K562 (cell line): ENCODE data around the gene HCN3. TPM values are rescaled to one million over a fixed set of nuclear protein-coding genes. Genes with fewer than 3 reads are reported as not detected.
A peak's percentile ranks its signal among the peaks of the same experiment; 100 is the strongest.

Source experiments
- ARID1B ChIP-seq: fragments of 450-650 bp; IDR thresholded peaks from 2 replicates; pipeline ENCODE4 v1.6.1; 2016; ENCODE audit warnings: antibody characterized with exemption, mild to moderate bottlenecking, inconsistent platforms
- ATF7 ChIP-seq: fragments of 450-650 bp; IDR thresholded peaks from 2 replicates; pipeline ENCODE4 v1.7.1; 2014; ENCODE audit warnings: mild to moderate bottlenecking, moderate library complexity
- CCAR2 ChIP-seq: fragments of 200-400 bp; formaldehyde crosslinking; IDR thresholded peaks from 2 replicates; pipeline ENCODE4 v1.6.1; 2017; ENCODE audit warnings: mild to moderate bottlenecking, low read depth, low read length
- CHD2 ChIP-seq: IDR thresholded peaks from 2 replicates; pipeline ENCODE4 v1.6.1; 2011; ENCODE audit warnings: low read depth, low read length
- DACH1 ChIP-seq: fragments of 450-650 bp; IDR thresholded peaks from 2 replicates; pipeline ENCODE4 v1.6.1; 2018; ENCODE audit not compliant: partially characterized antibody
- E2F8 ChIP-seq: fragments of 450-650 bp; IDR thresholded peaks from 2 replicates; pipeline ENCODE4 v1.7.1; 2018; ENCODE audit warnings: mild to moderate bottlenecking, low read depth; ENCODE audit not compliant: partially characterized antibody
- ERF ChIP-seq: fragments of 450-650 bp; formaldehyde crosslinking; IDR thresholded peaks from 2 replicates; pipeline ENCODE4 v1.4.0; 2020; ENCODE audit warnings: mild to moderate bottlenecking, mixed read lengths
- MYC ChIP-seq, 2 experiments: fragments of 250-450 bp in 1 of 2; sonication (Bioruptor Pico) in 1 of 2; IDR thresholded peaks; 2 replicates each; pipeline versions ENCODE4 v1.5.1 to v1.6.1; 2012 to 2021; ENCODE audit warnings: low read depth in 2 of 2, borderline replicate concordance in 1 of 2, improper control_type of control experiment in 1 of 2, low read length in 1 of 2, mild to moderate bottlenecking in 1 of 2, moderate library complexity in 1 of 2
- RCOR1 ChIP-seq, 2 experiments: IDR thresholded peaks; 2 replicates each; pipeline ENCODE4 v1.6.1; 2012; ENCODE audit warnings: low read depth in 2 of 2, low read length in 2 of 2, borderline replicate concordance in 1 of 2, improper control_type of control experiment in 1 of 2
- RFX1 ChIP-seq: fragments of 450-650 bp; IDR thresholded peaks from 2 replicates; pipeline ENCODE4 v1.6.1; 2016; ENCODE audit warnings: mild to moderate bottlenecking, moderate library complexity
- RFX7 ChIP-seq: fragments of 250-450 bp; sonication (Bioruptor Pico); IDR thresholded peaks from 2 replicates; pipeline ENCODE4 v1.5.1; 2021; ENCODE audit warnings: mild to moderate bottlenecking
- SRF ChIP-seq, 2 experiments: fragments of 250-450, 450-650 bp in 1 of 2; sonication (Bioruptor Pico) in 1 of 2; sonication (generic) in 1 of 2; formaldehyde crosslinking; IDR thresholded peaks; 2 replicates each; pipeline versions ENCODE4 v1.5.0 to v1.5.1; 2020 to 2022; ENCODE audit warnings: mild to moderate bottlenecking in 1 of 2, missing genetic modification reagents in 1 of 2
- TBL1XR1 ChIP-seq, 2 experiments: IDR thresholded peaks; 2 replicates each; pipeline ENCODE4 v1.6.1; 2012; ENCODE audit warnings: improper control_type of control experiment in 2 of 2, low read length in 2 of 2, mild to moderate bottlenecking in 1 of 2
- TOE1 ChIP-seq, 2 experiments: fragments of 450-650 bp in 1 of 2; sonication (generic) in 1 of 2; formaldehyde crosslinking in 1 of 2; IDR thresholded peaks; 2 replicates each; pipeline versions ENCODE4 v1.7.1 to v1.8.0; 2016 to 2022; ENCODE audit warnings: borderline replicate concordance in 2 of 2, mild to moderate bottlenecking in 2 of 2, antibody characterized with exemption in 1 of 2, inconsistent platforms in 1 of 2, low read depth in 1 of 2, missing genetic modification reagents in 1 of 2, moderate library complexity in 1 of 2
- ZKSCAN1 ChIP-seq: fragments of 150-350 bp; IDR thresholded peaks from 2 replicates; pipeline ENCODE4 v1.6.1; 2016; ENCODE audit warnings: low read depth, low read length
- ZSCAN32 ChIP-seq: fragments of 450-650 bp; formaldehyde crosslinking; IDR thresholded peaks from 2 replicates; pipeline ENCODE4 v1.4.0; 2020; ENCODE audit warnings: mild to moderate bottlenecking, moderate library complexity
- polyA plus RNA-seq, 8 experiments: library from polyadenylated mRNA; depleted of rRNA in 4 of 8; stranded (reverse) in 5 of 8; unstranded in 3 of 8; fragments of >200 nt; fragmentation: Nextera tagmentation in 2 of 8; fragmentation: Illumina TruSeq in 1 of 8; extraction: Ambion mirVana in 2 of 8; extraction: Trizol in 1 of 8; gene quantifications; 2 replicates each; pipeline versions ENCODE4 v1.2.1 to v1.2.3, GENCODE V29; 2011 to 2014; ENCODE audit warnings: inconsistent platforms in 1 of 8, missing spikeins in 1 of 8
- total RNA-seq, 7 experiments: library from RNA; depleted of rRNA in 6 of 7; stranded (reverse); fragments of >200 nt in 6 of 7; fragmentation: Illumina TruSeq in 2 of 7; extraction: Trizol in 2 of 7; gene quantifications; 2 replicates each; pipeline versions ENCODE4 v1.2.1 to v1.2.3, GENCODE V29; 2011 to 2021; ENCODE audit warnings: low replicate concordance in 1 of 7
- TF ChIP-seq, protein P1 (sequence below): sonication (generic); formaldehyde crosslinking; IDR thresholded peaks from 2 replicates; pipeline ENCODE4 v1.8.0; 2023; ENCODE audit warnings: mild to moderate bottlenecking, missing genetic modification reagents
- TF ChIP-seq, protein P2 (sequence below): fragments of 450-650 bp; IDR thresholded peaks from 2 replicates; pipeline ENCODE4 v1.6.1; 2017; ENCODE audit warnings: antibody characterized with exemption, mild to moderate bottlenecking

Gene HCN3
- total and polyA plus RNA-seq, 9 of the 15 experiments (the other 6 are each of a cell fraction or from before 2014, with no cell fraction given): 0.91 to 9.7 (median 3.9) TPM

DNA sequence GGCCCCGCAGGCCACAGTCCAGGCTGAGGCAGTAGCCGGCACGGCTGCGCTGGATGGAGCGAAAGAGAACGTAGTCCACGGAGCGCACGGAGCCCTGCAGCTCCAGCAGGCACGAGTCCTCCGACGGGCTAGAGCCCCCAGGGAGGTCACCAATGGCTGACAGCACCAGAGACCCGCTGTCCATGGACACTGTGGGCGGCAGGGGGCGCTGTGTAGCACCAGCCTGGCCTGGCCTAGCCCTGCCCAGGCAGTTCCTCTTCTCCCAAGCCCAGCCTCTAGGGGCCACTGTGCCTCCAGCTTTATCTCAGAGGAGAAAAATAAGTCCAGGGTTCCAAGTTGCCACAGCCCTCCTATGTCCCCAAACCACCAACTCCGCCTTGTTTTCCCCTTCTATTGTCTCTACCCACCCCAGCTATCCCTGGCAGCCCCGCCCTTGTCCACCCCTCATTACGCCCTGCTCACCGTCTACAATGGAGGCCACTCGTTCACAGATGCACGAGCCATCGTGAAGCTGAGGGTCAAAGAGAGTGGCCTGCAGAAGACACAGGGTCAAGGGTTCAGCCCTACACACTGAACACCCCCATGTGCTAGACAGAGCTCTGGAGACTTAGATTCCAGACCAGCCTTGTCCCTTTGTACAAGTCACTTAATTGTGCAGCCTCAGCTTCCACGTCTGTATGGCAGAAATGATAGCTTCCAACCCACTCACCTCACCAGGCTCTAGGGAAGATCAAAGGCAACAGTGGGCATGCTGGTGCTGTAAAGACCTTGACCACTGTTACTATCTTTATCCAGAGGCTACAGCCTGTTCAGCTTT, 26.4 kb upstream of the HCN3 start (continued):
- TF ChIP-seq, protein P1, sequence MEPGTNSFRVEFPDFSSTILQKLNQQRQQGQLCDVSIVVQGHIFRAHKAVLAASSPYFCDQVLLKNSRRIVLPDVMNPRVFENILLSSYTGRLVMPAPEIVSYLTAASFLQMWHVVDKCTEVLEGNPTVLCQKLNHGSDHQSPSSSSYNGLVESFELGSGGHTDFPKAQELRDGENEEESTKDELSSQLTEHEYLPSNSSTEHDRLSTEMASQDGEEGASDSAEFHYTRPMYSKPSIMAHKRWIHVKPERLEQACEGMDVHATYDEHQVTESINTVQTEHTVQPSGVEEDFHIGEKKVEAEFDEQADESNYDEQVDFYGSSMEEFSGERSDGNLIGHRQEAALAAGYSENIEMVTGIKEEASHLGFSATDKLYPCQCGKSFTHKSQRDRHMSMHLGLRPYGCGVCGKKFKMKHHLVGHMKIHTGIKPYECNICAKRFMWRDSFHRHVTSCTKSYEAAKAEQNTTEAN (CRISPR knock-in tag): no peak
- TF ChIP-seq E2F8 (peak; percentile 59), ARID1B (peak; percentile 46; the same call in 1 of the 2 replicates), DACH1 (peak; percentile 17), TBL1XR1 (IDR thresholded peaks at IDR 0.05; ENCODE audit: low read length in 2 of 2) (peak; percentile 45 to 56; a peak in 2 of 4 replicates), RFX1 (no peak), ATF7 (peak; percentile 73; the same call in 1 of the 2 replicates), CCAR2 (no peak), ZSCAN32 (no peak), ZKSCAN1 (peak; percentile 60; the same call in 1 of the 2 replicates), RFX7 (no peak), RCOR1 (IDR thresholded peaks at IDR 0.05; ENCODE audit: borderline replicate concordance in 1 of 2, low read depth in 2 of 2, low read length in 2 of 2) (peak in 1 of 2 experiments; percentile 72; a peak in 1 of 4 replicates), SRF (CRISPR knock-in tag; IDR thresholded peaks at IDR 0.05) (peak in 1 of 2 experiments; percentile 84; a peak in 2 of 4 replicates), MYC (IDR thresholded peaks at IDR 0.05; ENCODE audit: low read depth, low read length) (peak; percentile 64; the same call in 1 of the 2 replicates), MYC (CRISPR knock-in tag; IDR thresholded peaks at IDR 0.05; ENCODE audit: borderline replicate concordance, low read depth) (no peak), ERF (CRISPR knock-in tag) (no peak), CHD2 (0 out of 2 replicates have a peak, but pooled peaks have one; percentile 29), TOE1 (IDR thresholded peaks at IDR 0.05; ENCODE audit: borderline replicate concordance) (peak; percentile 34; the same call in 1 of the 2 replicates), TOE1 (CRISPR knock-in tag; IDR thresholded peaks at IDR 0.05; ENCODE audit: borderline replicate concordance, low read depth) (no peak)
- TF ChIP-seq, protein P2, sequence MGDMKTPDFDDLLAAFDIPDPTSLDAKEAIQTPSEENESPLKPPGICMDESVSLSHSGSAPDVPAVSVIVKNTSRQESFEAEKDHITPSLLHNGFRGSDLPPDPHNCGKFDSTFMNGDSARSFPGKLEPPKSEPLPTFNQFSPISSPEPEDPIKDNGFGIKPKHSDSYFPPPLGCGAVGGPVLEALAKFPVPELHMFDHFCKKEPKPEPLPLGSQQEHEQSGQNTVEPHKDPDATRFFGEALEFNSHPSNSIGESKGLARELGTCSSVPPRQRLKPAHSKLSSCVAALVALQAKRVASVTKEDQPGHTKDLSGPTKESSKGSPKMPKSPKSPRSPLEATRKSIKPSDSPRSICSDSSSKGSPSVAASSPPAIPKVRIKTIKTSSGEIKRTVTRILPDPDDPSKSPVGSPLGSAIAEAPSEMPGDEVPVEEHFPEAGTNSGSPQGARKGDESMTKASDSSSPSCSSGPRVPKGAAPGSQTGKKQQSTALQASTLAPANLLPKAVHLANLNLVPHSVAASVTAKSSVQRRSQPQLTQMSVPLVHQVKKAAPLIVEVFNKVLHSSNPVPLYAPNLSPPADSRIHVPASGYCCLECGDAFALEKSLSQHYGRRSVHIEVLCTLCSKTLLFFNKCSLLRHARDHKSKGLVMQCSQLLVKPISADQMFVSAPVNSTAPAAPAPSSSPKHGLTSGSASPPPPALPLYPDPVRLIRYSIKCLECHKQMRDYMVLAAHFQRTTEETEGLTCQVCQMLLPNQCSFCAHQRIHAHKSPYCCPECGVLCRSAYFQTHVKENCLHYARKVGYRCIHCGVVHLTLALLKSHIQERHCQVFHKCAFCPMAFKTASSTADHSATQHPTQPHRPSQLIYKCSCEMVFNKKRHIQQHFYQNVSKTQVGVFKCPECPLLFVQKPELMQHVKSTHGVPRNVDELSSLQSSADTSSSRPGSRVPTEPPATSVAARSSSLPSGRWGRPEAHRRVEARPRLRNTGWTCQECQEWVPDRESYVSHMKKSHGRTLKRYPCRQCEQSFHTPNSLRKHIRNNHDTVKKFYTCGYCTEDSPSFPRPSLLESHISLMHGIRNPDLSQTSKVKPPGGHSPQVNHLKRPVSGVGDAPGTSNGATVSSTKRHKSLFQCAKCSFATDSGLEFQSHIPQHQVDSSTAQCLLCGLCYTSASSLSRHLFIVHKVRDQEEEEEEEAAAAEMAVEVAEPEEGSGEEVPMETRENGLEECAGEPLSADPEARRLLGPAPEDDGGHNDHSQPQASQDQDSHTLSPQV: peak; percentile 78
